Adrenal gland (tissue), 12 donors: Measurements from ENCODE around the gene SLC17A4. TPM values are rescaled to one million over a fixed set of nuclear protein-coding genes. Genes with fewer than 3 reads are reported as not detected.

Experiments used
- DNase-seq, 7 donors: peaks; one replicate each; pipeline ENCODE4 v3.0.0-alpha.2; 2019 to 2020
- H3K27ac ChIP-seq, 5 donors: fragments of 200-600 bp; sonication (generic) in 4 of 5; 1 replicate in 3 of 5; 2 replicates in 2 of 5; pipeline versions ENCODE4 v1.5.1 to v1.8.0; 2016 to 2020; ENCODE audit warnings: mild to moderate bottlenecking in 1 of 5
- H3K27me3 ChIP-seq: fragments of 200-600 bp; 2 replicates; pipeline ENCODE4 v1.8.0; 2021
- H3K36me3 ChIP-seq, 2 donors: fragments of 200-600 bp; replicated peaks in 1 of 2; 1 replicate in 1 of 2; 2 replicates in 1 of 2; pipeline versions ENCODE4 v1.5.1 to v1.8.0; 2018 to 2022
- H3K4me1 ChIP-seq, 2 donors: fragments of 200-600 bp; replicated peaks in 1 of 2; 1 replicate in 1 of 2; 2 replicates in 1 of 2; pipeline versions ENCODE4 v1.5.1 to v1.8.0; 2018 to 2021
- H3K4me3 ChIP-seq, 4 donors: fragments of 200-600 bp; sonication (generic) in 3 of 4; one replicate each; pipeline ENCODE4 v1.5.1; 2016 to 2018
- H3K9me3 ChIP-seq, 3 donors: fragments of 200-600 bp; sonication (generic) in 1 of 3; replicated peaks in 1 of 3; 1 replicate in 2 of 3; 2 replicates in 1 of 3; pipeline versions ENCODE4 v1.5.1 to v1.8.0; 2016 to 2021
- CTCF ChIP-seq, 6 experiments: fragments of 450-650 bp in 4 of 6; fragments of 200-600 bp in 2 of 6; sonication (generic) in 1 of 6; IDR thresholded peaks; 1 replicate in 5 of 6; 2 replicates in 1 of 6; pipeline versions ENCODE4 v1.5.1 to v1.8.0; 2016 to 2021; ENCODE audit warnings: antibody characterized with exemption in 6 of 6, mild to moderate bottlenecking in 2 of 6, moderate library complexity in 1 of 6
- POLR2A ChIP-seq, 2 donors: fragments of 450-650 bp; IDR thresholded peaks; one replicate each; pipeline ENCODE4 v1.6.1; 2017; ENCODE audit warnings: antibody characterized with exemption in 2 of 2, mild to moderate bottlenecking in 2 of 2, moderate library complexity in 1 of 2
- WGBS, 4 donors: extraction: QIAGEN DNeasy Blood & Tissue Kit in 2 of 4; methylation state at CpG; one replicate each; pipeline versions ENCODE4 v1.1.5 to v1.1.7; 2013 to 2017; 5-methylcytosine and 5-hydroxymethylcytosine counted together
- intact Hi-C, 2 donors: fragments of 100-400 bp; cut with DNase I; formaldehyde crosslinking; loops; one replicate each; pipeline versions ENCODE4 v1.14.1 to v1.15.0; 2022 to 2023
- polyA plus RNA-seq, 3 donors: library from polyadenylated mRNA; stranded (reverse); fragments of 200-250 nt in 2 of 3; fragments of 350-450 nt in 1 of 3; fragmentation: Illumina TruSeq in 1 of 3; extraction: RNeasy Lipid Tissue Mini Kit (QIAGEN cat#74804) in 1 of 3; gene quantifications; one replicate each; pipeline ENCODE4 v1.2.3, GENCODE V29; 2013 to 2014
- total RNA-seq, 9 donors: library from RNA; depleted of rRNA in 4 of 9; stranded (reverse); fragments of >200 nt in 4 of 9; fragments of 120-200 nt in 1 of 9; fragmentation: NEBNext Ultra II Directional in 1 of 9; extraction: Animal tissue kit (Norgen Biotek cat#: 25700) in 1 of 9; gene quantifications; one replicate each; pipeline versions ENCODE4 v1.1.0 to v1.2.4, GENCODE V29; 2013 to 2023
- donor health status: healthy with polysubstance abuse.
- donor health status: Bipolar disorder and iron deficiency.
- donor health status: DM: yes; HTN: yes; CAD: no.
- donor health status: DM: no; HTN: no; CAD: no.
- donor health status: DM: no; HTN: no; CAD: no.
- donor health status: DM: yes; HTN: yes; CAD: no.

The SLC17A4 gene
- total and polyA plus RNA-seq, 12 donors: 0.04 TPM; not detected in 11

GRCh38 chr6:25726122-25726911 is 28.2 kb upstream of the SLC17A4 start:
- H3K9me3 ChIP-seq: no peaks in the 10 kb centered on the region
- no peaks in the 10 kb centered on the region for H3K4me1 ChIP-seq
- no peak for DNase-seq
- intact Hi-C loops: loop anchor here in 1 of 2 donors (10.0 kb wide), 1 partner anchor 158 kb away; no protein-coding TSS in a partner anchor
- no peaks in the 10 kb centered on the region for H3K36me3 ChIP-seq
- WGBS, 4 donors: 91 to 95% (median 94%) methylated on average over 37 of the region's 37 CpGs
- H3K27ac ChIP-seq: no peak overlapping the region
- no peak for TF ChIP-seq POLR2A (IDR thresholded peaks at IDR 0.05)
- no peak for TF ChIP-seq CTCF (IDR thresholded peaks at IDR 0.05)
- no peak overlapping the region for H3K4me3 ChIP-seq
- H3K27me3 ChIP-seq: peaks cover 4% of the 10 kb centered on the region

GRCh38 chr6:25727028-25727427 is 27.5 kb upstream of the SLC17A4 start:
- Histone ChIP-seq H3K36me3 (no peaks in the 10 kb centered on the region), H3K4me3 (no peak overlapping the region), H3K27ac (no peak overlapping the region), H3K4me1 (no peaks in the 10 kb centered on the region), H3K9me3 (no peaks in the 10 kb centered on the region), H3K27me3 (peaks cover 9% of the 10 kb centered on the region)
- 82 to 87% (median 84%) methylated on average over 14 of the region's 14 CpGs for WGBS, 4 donors
- no peak for DNase-seq
- intact Hi-C loops: loop anchor here in 1 of 2 donors (10.0 kb wide), 1 partner anchor 158 kb away; no protein-coding TSS in a partner anchor
- TF ChIP-seq CTCF (IDR thresholded peaks at IDR 0.05) (no peak), POLR2A (IDR thresholded peaks at IDR 0.05) (no peak)

GRCh38 chr6:25730907-25731306 is 23.6 kb upstream of the SLC17A4 start:
- no peak for DNase-seq
- Histone ChIP-seq H3K27ac (no peak overlapping the region), H3K4me1 (no peaks in the 10 kb centered on the region), H3K36me3 (no peaks in the 10 kb centered on the region), H3K9me3 (no peaks in the 10 kb centered on the region), H3K4me3 (no peak overlapping the region), H3K27me3 (peaks cover 10% of the 10 kb centered on the region)
- intact Hi-C loops: no loop called here
- no peak for TF ChIP-seq POLR2A (IDR thresholded peaks at IDR 0.05)
- WGBS, 4 donors: 81 to 93% (median 91%) methylated on average over 3 of the region's 3 CpGs

- Histone ChIP-seq H3K27ac (no peak overlapping the region), H3K4me1 (no peaks in the 10 kb centered on the region), H3K4me3 (no peak overlapping the region), H3K9me3 (no peaks in the 10 kb centered on the region), H3K27me3 (peaks cover 10% of the 10 kb centered on the region), H3K36me3 (no peaks in the 10 kb centered on the region)
- TF ChIP-seq CTCF (IDR thresholded peaks at IDR 0.05) (no peak), POLR2A (IDR thresholded peaks at IDR 0.05) (no peak)
- DNase-seq: no peak
- WGBS, 4 donors: 82 to 86% (median 85%) methylated on average over 15 of the region's 15 CpGs
- intact Hi-C loops: no loop called here
These were observed 22.8 kb upstream of the SLC17A4 start for GRCh38 chr6:25731721-25732120.
